IPS-15b (cell line): ENCODE results near the gene NCAPG2.
"Not testable (repeated sequence)": the region's sequence is repeated elsewhere in the genome, so short reads cannot be mapped to it uniquely, and the experiment has no call there.

ENCODE experiments used
- H3K27me3 ChIP-seq: one replicate; pipeline ENCODE4 v1.6.1; 2013; ENCODE audit warnings: low read length; ENCODE audit not compliant: control insufficient read depth, insufficient read depth
- H3K36me3 ChIP-seq: one replicate; pipeline ENCODE4 v1.6.1; 2013; ENCODE audit warnings: low read length; ENCODE audit not compliant: control insufficient read depth, insufficient read depth
- H3K4me1 ChIP-seq: one replicate; pipeline ENCODE4 v1.6.1; 2013; ENCODE audit warnings: mild to moderate bottlenecking, low read length; ENCODE audit not compliant: control insufficient read depth, insufficient read depth
- H3K4me3 ChIP-seq: one replicate; pipeline ENCODE4 v1.5.1; 2013; ENCODE audit warnings: low read depth, low read length
- H3K9ac ChIP-seq: one replicate; pipeline ENCODE4 v1.6.1; 2013; ENCODE audit warnings: low read depth, mild to moderate bottlenecking, low read length
- H3K9me3 ChIP-seq: one replicate; pipeline ENCODE4 v1.6.1; 2013; ENCODE audit warnings: mild to moderate bottlenecking, low read length; ENCODE audit not compliant: control insufficient read depth, insufficient read depth

NCAPG2 gene

GRCh38 chr7:158722574-158723237 is 18.1 kb upstream of the NCAPG2 start:
- H3K27me3 ChIP-seq: no peaks in the 10 kb centered on the region

GRCh38 chr7:158720112-158720511 is 15.5 kb upstream of the NCAPG2 start:
- no peak overlapping the region for H3K4me3 ChIP-seq
- H3K9me3 ChIP-seq: no peaks in the 10 kb centered on the region
- no peak overlapping the region for H3K9ac ChIP-seq
- no peaks in the 10 kb centered on the region for H3K4me1 ChIP-seq
- H3K36me3 ChIP-seq: no peaks in the 10 kb centered on the region
- H3K27me3 ChIP-seq: peaks cover 2% of the 10 kb centered on the region

More at GRCh38 chr7:158722574-158723237, 18.1 kb upstream of the NCAPG2 start:
- Histone ChIP-seq H3K4me1 (no peaks in the 10 kb centered on the region), H3K4me3 (no peak overlapping the region), H3K9ac (no peak overlapping the region), H3K9me3 (no peaks in the 10 kb centered on the region), H3K36me3 (no peaks in the 10 kb centered on the region)

GRCh38 chr7:158716802-158717201 is 12.2 kb upstream of the NCAPG2 start:
- H3K9ac ChIP-seq: no peak overlapping the region
- H3K4me1 ChIP-seq: no peaks in the 10 kb centered on the region
- no peaks in the 10 kb centered on the region for H3K9me3 ChIP-seq
- no peaks in the 10 kb centered on the region for H3K36me3 ChIP-seq
- no peak overlapping the region for H3K4me3 ChIP-seq
- peaks cover 2% of the 10 kb centered on the region for H3K27me3 ChIP-seq

- no peaks in the 10 kb centered on the region for H3K27me3 ChIP-seq
- no peak overlapping the region for H3K4me3 ChIP-seq
- no peaks in the 10 kb centered on the region for H3K4me1 ChIP-seq
Measured at GRCh38 chr7:158710651-158711102, 6.1 kb upstream of the NCAPG2 start.

GRCh38 chr7:158707610-158708009 is 3.0 kb upstream of the NCAPG2 start:
- H3K27me3 ChIP-seq: no peaks in the 10 kb centered on the region
- peaks cover 2% of the 10 kb centered on the region for H3K4me1 ChIP-seq
- no peaks in the 10 kb centered on the region for H3K9me3 ChIP-seq
- H3K36me3 ChIP-seq: no peaks in the 10 kb centered on the region
- H3K9ac ChIP-seq: no peak overlapping the region
- no peak overlapping the region for H3K4me3 ChIP-seq

More at GRCh38 chr7:158710651-158711102, 6.1 kb upstream of the NCAPG2 start:
- H3K9me3 ChIP-seq: no peaks in the 10 kb centered on the region
- no peaks in the 10 kb centered on the region for H3K36me3 ChIP-seq
- H3K9ac ChIP-seq: no peak overlapping the region

GRCh38 chr7:158706710-158707590 is 2.3 kb upstream of the NCAPG2 start:
- Histone ChIP-seq H3K9ac (no peak overlapping the region), H3K36me3 (no peaks in the 10 kb centered on the region), H3K27me3 (no peaks in the 10 kb centered on the region), H3K4me3 (no peak overlapping the region), H3K4me1 (peaks cover 6% of the 10 kb centered on the region), H3K9me3 (no peaks in the 10 kb centered on the region)

- no peaks in the 10 kb centered on the region for H3K36me3 ChIP-seq
- H3K9me3 ChIP-seq: no peaks in the 10 kb centered on the region
- no peak overlapping the region for H3K4me3 ChIP-seq
- H3K4me1 ChIP-seq: peaks cover 12% of the 10 kb centered on the region
- H3K27me3 ChIP-seq: no peaks in the 10 kb centered on the region
- H3K9ac ChIP-seq: no peak overlapping the region
Measured at GRCh38 chr7:158706273-158706704, 1.7 kb upstream of the NCAPG2 start.

GRCh38 chr7:158705234-158705850 is 738 bp upstream of the NCAPG2 start:
- H3K9ac ChIP-seq: no peak overlapping the region
- H3K9me3 ChIP-seq: no peaks in the 10 kb centered on the region
- peaks cover 3% of the 10 kb centered on the region for H3K36me3 ChIP-seq
- peak overlapping the region; percentile 36 for H3K4me3 ChIP-seq
- peaks cover 12% of the 10 kb centered on the region for H3K4me1 ChIP-seq
- no peaks in the 10 kb centered on the region for H3K27me3 ChIP-seq

GRCh38 chr7:158703679-158704523 is 703 bp downstream of the NCAPG2 start:
- Histone ChIP-seq H3K4me1 (peaks cover 12% of the 10 kb centered on the region), H3K36me3 (peaks cover 11% of the 10 kb centered on the region), H3K4me3 (peak overlapping the region; percentile 87), H3K9ac (peak overlapping the region; percentile 92)
- not testable (repeated sequence) for H3K27me3 ChIP-seq, H3K9me3 ChIP-seq

GRCh38 chr7:158702944-158703343 is 1.7 kb downstream of the NCAPG2 start:
- H3K9me3 ChIP-seq: no peaks in the 10 kb centered on the region
- peaks cover 16% of the 10 kb centered on the region for H3K36me3 ChIP-seq
- peaks cover 12% of the 10 kb centered on the region for H3K4me1 ChIP-seq
- H3K4me3 ChIP-seq: peak overlapping the region; percentile 87
- no peak overlapping the region for H3K9ac ChIP-seq
- no peaks in the 10 kb centered on the region for H3K27me3 ChIP-seq

- peak overlapping the region; percentile 87 for H3K4me3 ChIP-seq
Measured at GRCh38 chr7:158702196-158702595, 2.4 kb downstream of the NCAPG2 start.

More at GRCh38 chr7:158702196-158702595, 2.4 kb downstream of the NCAPG2 start:
- Histone ChIP-seq H3K9me3 (no peaks in the 10 kb centered on the region), H3K4me1 (peaks cover 12% of the 10 kb centered on the region), H3K27me3 (no peaks in the 10 kb centered on the region), H3K9ac (no peak overlapping the region), H3K36me3 (peaks cover 16% of the 10 kb centered on the region)
